GM18526 (cell line): ENCODE measurements around the gene LRRC70.

ENCODE experiments used
- POLR2A ChIP-seq: IDR thresholded peaks from 3 replicates; pipeline ENCODE4 v1.6.1; 2011; ENCODE audit not compliant: insufficient read length; ENCODE audit errors: extremely low read depth

Gene LRRC70

GRCh38 chr5:62564101-62564500, 14.5 kb upstream of the LRRC70 start:
- TF ChIP-seq POLR2A, result no peak

GRCh38 chr5:62568143-62568542, 10.5 kb upstream of the LRRC70 start:
- no peak for TF ChIP-seq POLR2A

- TF ChIP-seq POLR2A, result no peak
Measured at GRCh38 chr5:62568800-62569432, 9.7 kb upstream of the LRRC70 start.

GRCh38 chr5:62569470-62569869, 9.1 kb upstream of the LRRC70 start:
- TF ChIP-seq POLR2A, result no peak

- no peak for TF ChIP-seq POLR2A
Measured at GRCh38 chr5:62572918-62573514, 5.6 kb upstream of the LRRC70 start.

GRCh38 chr5:62574599-62574998, 4.0 kb upstream of the LRRC70 start:
- TF ChIP-seq POLR2A, result no peak

GRCh38 chr5:62575066-62575465, 3.6 kb upstream of the LRRC70 start:
- TF ChIP-seq POLR2A, result no peak

GRCh38 chr5:62575489-62575888, 3.1 kb upstream of the LRRC70 start:
- TF ChIP-seq POLR2A, result no peak

GRCh38 chr5:62576570-62577170, 1.9 kb upstream of the LRRC70 start:
- TF ChIP-seq POLR2A, result no peak

- no peak for TF ChIP-seq POLR2A
Measured at GRCh38 chr5:62577488-62577887, 1.1 kb upstream of the LRRC70 start.

GRCh38 chr5:62579761-62580160, 1.1 kb downstream of the LRRC70 start:
- no peak for TF ChIP-seq POLR2A

GRCh38 chr5:62581836-62582597, 3.4 kb downstream of the LRRC70 start:
- no peak for TF ChIP-seq POLR2A

GRCh38 chr5:62584391-62584790, 5.8 kb downstream of the LRRC70 start:
- no peak for TF ChIP-seq POLR2A

GRCh38 chr5:62585306-62585705, 6.7 kb downstream of the LRRC70 start:
- TF ChIP-seq POLR2A, result no peak

GRCh38 chr5:62585751-62586150, 7.1 kb downstream of the LRRC70 start:
- no peak for TF ChIP-seq POLR2A

- no peak for TF ChIP-seq POLR2A
Measured at GRCh38 chr5:62587737-62588136, 9.1 kb downstream of the LRRC70 start.

- no peak for TF ChIP-seq POLR2A
Measured at GRCh38 chr5:62588668-62589067, 10.0 kb downstream of the LRRC70 start.

GRCh38 chr5:62589504-62589903, 10.9 kb downstream of the LRRC70 start:
- TF ChIP-seq POLR2A, result no peak
